Suppressor macrophage treated with lipopolysaccharide for 4 hours (primary cell): ENCODE results near the gene NUDT8.
"Not testable (repeated sequence)": the region's sequence is repeated elsewhere in the genome, so short reads cannot be mapped to it uniquely, and the experiment has no call there.

Experiments used
- DNase-seq: peaks from one replicate; pipeline ENCODE4 v3.0.0-alpha.2; 2020

The NUDT8 gene

GRCh38 chr11:67659651-67660165, 30.0 kb upstream of the NUDT8 start:
- not testable (repeated sequence) for DNase-seq

- no peak for DNase-seq
Observed at GRCh38 chr11:67657300-67657699, 27.6 kb upstream of the NUDT8 start.

GRCh38 chr11:67656278-67656922, 26.7 kb upstream of the NUDT8 start:
- DNase-seq = peak; percentile 46

GRCh38 chr11:67654225-67654624, 24.5 kb upstream of the NUDT8 start:
- no peak for DNase-seq

- DNase-seq = no peak
Observed at GRCh38 chr11:67652965-67653845, 23.5 kb upstream of the NUDT8 start.

- no peak for DNase-seq
Observed at GRCh38 chr11:67651976-67652781, 22.4 kb upstream of the NUDT8 start.

- no peak for DNase-seq
Observed at GRCh38 chr11:67649634-67650510, 20.1 kb upstream of the NUDT8 start.

- DNase-seq = peak; percentile 12
Observed at GRCh38 chr11:67648796-67649613, 19.3 kb upstream of the NUDT8 start.

GRCh38 chr11:67648140-67648795, 18.5 kb upstream of the NUDT8 start:
- peak; percentile 9 for DNase-seq

- DNase-seq = no peak
Observed at GRCh38 chr11:67647471-67647870, 17.7 kb upstream of the NUDT8 start.

- DNase-seq = no peak
Observed at GRCh38 chr11:67646535-67647336, 17.0 kb upstream of the NUDT8 start.

- DNase-seq = no peak
Observed at GRCh38 chr11:67645521-67646461, 16.1 kb upstream of the NUDT8 start.

GRCh38 chr11:67644472-67645418, 15.0 kb upstream of the NUDT8 start:
- DNase-seq = no peak

- no peak for DNase-seq
Observed at GRCh38 chr11:67644042-67644441, 14.3 kb upstream of the NUDT8 start.

GRCh38 chr11:67642173-67643120, 12.7 kb upstream of the NUDT8 start:
- no peak for DNase-seq
